Activated CD8-positive, alpha-beta memory T cell treated with anti-CD3 and anti-CD28 coated beads, Interleukin-2, amount 50 U/mL, for 4 hours (primary cell): ENCODE measurements around the gene ALPG.
"Not testable (repeated sequence)": the region's sequence is repeated elsewhere in the genome, so short reads cannot be mapped to it uniquely, and the experiment has no call there.

Experiments
- DNase-seq: peaks from one replicate; pipeline ENCODE4 v3.0.0-alpha.2; 2020

ALPG gene

DNA sequence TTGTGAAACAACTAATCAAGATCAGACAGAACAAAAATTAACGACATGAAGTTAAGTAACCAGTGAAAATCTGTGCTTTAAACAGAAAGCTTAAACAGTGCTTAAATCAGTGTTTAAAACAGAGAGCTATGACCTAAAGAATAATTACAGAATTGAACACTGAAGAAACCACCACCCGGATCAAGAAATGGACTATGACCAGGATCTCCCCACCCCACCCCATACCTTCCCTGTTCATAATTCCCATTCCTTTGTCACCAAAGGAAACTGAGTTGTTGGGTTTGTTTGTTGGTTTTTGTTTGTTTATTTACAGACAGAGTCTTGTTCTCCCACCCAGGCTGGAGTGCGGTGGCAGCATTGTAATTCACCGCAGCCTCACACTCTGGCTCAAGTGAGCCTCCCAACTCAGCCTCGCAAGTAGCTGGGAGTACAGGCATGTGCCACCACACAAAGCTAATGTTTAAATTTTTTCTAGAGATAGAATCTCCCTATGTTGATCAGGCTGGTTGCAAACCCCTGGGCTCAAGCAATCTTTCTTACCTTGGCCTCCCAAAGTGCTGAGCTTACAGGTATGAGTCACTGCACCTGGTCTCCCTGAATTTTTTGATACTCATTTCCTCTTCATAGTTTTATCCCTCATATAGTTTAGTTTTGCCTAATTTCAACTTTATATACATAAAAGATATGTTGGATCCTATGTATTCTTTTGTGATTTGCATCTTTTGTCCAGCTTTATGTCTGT lies 8.2 kb upstream of the ALPG start:
- no peak for DNase-seq

DNA sequence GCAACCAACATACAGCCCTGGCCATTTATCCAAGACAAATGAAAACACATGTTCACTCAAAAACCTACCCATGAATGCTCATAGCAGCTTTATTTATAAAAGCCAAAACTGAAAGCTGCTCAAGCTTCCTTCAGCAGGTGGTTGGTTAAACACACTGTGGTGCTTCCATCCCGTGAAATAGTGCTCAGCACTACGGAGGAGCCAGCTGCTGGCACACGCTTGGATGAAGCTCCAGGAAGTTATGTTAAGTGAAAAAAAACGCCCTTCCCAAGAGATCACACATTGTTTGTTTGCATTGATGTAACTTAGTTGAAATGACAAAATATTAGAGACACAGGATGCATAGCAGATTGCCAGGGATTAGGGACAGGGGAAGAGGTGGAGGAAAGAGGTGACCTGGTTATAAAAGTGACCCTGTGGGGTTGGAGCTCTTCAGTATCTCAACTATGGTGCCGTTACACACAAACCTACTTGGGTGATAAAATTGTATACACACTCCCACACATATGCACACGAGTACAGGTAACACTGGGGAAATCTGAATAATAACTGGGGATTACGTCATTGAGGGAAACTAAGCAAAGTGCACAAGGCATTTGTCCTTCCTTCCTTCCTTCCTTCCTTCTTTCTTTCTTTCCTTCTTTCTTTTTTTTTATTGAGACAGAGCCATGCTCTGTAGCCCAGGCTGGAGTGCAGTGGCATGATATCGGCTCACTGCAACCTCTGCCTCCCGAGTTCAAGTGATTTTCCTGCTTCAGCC lies 6.2 kb upstream of the ALPG start:
- DNase-seq, result no peak

DNA sequence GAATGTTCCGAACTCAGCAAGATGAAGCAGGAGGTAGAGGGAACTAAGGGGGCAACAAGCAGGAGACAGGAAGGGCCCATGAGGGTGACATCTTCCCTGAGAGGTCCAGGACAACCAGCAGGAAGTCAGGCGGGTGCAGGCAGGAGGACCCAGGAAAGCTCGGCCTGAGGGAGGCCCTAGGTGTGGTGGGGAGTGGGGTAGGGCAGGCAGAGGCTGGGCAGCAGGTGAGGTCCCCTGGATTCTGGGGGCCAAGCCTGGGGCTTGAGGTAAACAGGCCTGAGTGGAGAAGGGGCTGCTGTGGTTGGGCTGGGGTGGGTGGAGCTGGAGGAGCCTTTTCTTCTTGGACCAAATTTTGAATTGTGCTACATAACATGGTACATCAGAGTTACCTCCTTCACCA lies 4.1 kb upstream of the ALPG start:
- no peak for DNase-seq

DNA sequence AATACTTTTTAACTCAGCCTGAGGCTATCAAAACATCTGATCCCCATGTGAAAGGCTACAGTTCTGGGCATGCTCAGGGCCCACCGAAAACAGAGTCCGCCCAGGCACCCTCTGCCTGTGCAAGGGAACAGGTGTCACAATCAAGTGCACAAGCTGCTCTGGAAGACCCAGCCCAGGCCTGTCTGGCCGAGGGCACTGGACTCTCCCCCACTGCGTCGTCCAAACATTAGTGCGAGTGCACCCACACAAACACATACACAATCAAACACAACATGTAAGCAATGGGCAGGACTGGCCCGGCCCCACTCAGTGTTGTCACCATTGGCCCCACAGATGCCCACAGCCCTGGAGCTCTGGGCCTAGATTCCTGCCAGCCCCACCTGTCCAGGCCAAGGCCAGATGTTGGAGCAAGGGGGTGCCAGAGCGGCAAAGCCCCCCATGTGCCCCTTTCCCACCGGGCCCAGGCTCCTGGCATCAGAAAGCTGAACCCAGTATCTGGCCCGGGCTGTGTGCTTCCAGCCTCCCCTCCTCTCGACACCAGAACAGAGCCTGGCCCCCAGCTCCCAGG lies 617 bp upstream of the ALPG start:
- no peak for DNase-seq

DNA sequence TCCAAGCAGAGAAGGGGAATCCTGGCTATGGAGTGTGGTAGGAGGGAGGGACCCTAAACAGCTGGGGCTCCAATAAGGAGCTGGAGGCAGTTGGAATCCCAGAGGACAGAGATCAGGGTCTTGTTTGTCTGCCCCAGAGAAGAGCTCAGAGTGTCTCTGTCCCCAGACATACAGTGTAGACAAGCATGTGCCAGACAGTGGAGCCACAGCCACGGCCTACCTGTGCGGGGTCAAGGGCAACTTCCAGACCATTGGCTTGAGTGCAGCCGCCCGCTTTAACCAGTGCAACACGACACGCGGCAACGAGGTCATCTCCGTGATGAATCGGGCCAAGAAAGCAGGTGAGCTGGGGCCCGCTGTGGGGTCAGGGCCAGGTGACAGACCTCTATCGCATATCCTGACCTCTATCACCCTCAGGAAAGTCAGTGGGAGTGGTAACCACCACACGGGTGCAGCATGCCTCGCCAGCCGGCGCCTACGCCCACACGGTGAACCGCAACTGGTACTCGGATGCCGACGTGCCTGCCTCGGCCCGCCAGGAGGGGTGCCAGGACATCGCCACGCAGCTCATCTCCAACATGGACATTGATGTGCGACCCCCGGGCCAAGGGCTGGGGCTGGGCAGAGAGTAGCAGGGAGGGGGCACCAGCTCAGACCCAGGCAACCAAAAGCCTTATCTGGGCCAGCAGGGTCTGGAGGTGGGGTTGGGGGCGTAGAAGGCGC lies 945 bp downstream of the ALPG start:
- DNase-seq, result not testable (repeated sequence)

DNA sequence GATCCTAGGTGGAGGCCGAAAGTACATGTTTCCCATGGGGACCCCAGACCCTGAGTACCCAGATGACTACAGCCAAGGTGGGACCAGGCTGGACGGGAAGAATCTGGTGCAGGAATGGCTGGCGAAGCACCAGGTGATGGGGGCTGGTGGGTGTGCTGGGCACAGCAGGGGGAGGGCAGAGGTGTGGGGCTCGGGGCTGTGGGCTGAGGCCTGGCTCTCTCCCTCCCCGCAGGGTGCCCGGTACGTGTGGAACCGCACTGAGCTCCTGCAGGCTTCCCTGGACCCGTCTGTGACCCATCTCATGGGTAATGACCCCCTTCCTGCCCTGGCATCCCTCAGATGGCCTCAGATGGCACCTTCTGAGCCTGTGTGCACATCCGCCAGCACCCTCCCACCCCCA lies 1.6 kb downstream of the ALPG start:
- DNase-seq, result not testable (repeated sequence)

DNA sequence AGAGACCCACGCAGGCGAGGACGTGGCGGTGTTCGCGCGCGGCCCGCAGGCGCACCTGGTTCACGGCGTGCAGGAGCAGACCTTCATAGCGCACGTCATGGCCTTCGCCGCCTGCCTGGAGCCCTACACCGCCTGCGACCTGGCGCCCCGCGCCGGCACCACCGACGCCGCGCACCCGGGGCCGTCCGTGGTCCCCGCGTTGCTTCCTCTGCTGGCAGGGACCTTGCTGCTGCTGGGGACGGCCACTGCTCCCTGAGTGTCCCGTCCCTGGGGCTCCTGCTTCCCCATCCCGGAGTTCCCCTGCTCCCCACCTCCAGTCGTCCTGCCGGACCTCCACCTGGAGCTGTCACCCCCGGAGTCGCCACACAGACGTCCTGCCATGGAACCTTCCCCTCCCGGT lies 3.0 kb downstream of the ALPG start:
- DNase-seq, result not testable (repeated sequence)

DNA sequence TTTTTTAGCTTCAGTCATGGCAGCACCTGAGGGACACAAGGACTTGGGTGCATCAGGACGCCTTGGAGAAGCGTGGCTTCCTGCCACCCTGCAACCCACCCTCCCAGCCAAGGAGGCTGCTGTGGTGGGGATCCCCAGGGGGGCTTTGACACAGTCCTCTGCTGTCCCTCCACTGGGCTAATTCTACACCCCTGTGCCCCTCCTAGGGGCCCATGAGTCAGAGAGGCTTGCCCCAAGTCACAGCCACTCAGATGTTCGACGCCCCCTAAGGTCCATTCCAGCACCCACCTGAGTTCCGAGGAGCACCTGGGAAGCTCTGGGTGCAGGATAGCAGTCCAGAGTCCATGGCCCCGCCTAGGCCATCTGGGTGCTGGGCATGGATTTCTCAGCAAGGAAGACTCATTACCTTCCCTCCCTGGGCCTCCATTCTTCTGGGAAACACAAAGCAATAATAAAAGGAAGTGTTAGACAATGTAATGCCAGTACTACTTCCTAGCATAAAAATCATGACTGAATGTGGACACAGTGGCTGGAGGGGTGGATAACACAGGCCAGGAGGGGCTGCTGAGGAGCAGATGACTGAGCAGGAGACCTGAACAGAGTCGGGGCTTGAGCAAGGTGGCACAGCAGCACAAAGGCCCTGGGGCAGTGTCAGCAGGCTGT lies 3.7 kb downstream of the ALPG start:
- DNase-seq, result no peak

DNA sequence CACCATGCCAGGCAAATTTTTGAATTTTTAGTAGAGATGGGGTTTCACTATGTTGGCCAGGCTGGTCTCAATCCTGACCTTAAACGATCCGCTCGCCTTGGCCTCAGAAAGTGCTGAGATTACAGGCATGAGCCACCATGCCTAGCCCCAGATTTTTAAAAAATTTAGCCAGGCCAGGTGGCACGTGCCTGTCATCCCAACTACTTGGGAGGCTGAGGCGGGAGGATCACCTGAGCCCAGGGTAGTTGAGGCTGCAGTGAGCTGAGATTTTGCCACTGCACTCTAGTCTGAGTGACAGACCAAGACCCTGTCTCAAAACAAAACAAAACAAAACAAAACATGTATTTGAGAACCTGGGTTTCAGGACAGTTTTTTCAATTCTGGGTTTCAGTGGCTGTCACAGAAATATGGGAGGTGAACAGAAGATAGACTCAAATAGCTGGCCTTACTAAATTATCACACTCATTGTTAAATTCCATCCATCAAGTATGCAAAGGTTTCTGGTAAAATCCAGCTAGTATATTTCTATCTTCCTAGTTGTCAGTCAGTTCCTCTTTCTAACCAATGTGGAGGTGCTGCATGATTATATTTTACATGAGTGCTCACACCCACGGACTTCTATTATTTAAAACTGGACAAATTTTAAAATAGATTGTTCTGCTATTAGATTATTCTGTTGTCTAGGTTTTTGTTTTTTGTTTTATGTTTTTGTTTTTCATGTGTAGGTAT lies 5.4 kb downstream of the ALPG start:
- DNase-seq, result no peak

DNA sequence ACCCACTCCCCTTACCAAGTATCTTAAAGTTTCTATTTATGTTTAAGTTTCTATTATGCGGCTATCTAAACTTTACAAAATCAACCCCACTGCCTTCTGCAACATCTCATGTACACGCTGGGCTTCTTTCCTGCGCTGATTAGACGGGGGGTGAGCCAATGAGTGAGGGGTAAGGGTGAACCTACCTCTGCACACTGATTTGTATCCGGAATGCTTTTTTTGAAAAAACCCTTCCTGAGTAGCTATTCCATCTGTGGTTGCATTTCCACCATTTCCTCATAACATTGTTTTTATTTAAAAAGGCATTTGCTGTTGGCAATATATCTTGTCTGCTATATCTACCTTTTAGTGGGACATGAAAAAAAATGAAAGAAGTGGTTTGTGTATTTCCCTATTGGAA lies 6.3 kb downstream of the ALPG start:
- no peak for DNase-seq

DNA sequence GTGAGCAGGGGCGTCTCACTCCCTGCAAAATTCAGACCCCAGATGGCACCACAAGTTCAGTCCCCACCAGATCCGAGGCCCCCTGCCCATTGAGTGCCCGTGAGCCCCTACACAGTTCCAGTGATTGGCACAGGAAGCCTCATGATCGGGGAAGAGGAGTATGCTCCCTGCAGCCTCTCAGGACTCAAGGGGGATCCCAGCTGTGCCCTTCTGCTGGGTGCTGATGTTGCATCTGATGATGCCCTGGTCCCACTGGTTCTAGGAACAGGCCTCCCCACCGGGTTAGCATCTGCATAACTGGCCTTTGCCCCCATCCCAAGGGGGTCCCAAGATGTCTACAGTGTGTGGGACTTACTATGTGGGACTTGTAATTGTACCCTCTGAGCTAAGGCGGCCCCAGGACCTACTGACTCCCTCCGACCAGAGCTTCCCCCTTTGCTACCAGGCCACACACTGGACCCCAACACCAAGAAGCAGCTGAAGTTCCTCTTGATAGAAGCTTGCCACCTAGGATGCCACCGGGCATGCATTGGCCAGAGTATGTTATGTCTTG lies 8.6 kb downstream of the ALPG start:
- DNase-seq, result no peak

DNA sequence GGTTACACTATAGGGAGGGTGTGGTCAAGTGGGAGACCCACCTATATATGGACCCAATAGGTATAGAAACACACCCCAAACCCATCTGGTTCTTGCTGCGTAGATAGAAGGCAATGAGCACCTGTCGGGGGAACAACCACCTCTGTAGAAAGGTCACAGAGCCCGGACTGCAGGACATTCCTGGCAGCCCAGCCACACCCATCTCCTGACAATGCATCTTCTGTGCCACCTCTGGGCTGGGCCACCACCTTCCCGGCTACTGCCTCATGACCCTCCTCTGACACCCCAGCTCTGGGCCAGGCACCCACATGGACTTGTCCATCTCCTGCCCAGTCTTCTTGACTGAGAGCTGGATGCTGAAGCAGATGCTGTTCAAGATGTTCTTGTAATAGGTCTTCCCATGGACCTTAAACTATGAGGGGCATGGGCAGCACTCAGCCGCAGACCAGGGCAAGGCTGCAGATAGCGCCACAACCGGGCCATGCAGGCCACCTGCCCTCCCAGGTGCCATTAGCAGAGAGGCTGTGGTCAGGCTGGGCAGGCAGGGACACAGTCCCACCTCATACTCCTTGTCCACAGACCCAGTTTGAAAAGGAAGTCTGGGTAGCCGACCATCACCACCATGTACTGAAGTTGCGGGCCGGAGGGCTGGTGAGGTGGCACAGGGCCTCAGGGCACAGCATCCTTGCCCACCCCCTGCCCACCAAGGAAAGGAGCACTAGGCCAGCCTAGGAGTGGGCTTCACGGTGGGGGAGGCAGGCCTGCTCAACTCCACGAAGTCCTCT lies 9.3 kb downstream of the ALPG start:
- no peak for DNase-seq

DNA sequence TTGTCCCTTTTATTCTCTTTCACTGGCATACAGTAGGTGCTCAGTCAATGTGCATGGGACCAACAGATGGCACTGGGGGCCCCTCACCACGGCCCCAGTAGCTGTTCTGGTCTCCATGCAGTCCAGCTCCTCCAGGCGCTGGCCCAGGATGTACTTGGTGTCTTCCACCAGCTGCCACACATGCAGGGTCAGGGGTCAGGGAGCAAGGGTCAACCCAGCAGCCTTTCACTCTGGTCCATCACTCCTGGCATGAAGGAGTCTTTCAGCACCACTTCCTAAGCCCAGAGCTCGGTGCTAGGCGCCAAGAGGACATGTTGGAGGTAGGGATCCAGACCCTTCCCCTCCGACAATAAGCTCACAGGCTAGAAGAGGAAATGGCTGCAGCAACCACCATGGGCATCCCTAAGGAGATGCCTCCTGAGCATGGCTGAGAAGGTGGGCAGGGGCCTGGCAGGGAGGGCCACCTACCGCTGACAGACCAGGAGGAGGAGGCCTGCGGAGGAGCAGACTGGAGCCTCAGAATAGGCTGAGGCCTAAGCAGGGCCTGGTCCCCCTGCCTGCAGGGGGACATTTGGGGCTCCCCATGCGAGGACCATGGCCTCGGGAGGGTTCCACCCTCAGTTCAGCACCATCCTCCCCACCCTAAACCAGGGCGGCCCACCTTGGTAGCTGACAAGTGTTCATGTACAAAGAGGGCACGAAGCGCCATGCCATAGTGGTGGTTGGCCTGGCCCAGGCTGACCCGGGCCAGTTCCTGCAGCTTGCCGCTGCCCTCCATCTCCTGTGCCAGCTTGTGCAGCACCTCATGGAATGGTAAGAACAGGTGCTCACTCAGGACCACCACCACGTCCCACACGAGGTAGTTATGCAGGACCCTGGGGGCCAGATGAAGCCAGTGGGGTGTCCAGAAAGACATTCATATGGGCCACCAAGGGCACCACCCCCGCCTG lies 10.2 kb downstream of the ALPG start:
- no peak for DNase-seq

DNA sequence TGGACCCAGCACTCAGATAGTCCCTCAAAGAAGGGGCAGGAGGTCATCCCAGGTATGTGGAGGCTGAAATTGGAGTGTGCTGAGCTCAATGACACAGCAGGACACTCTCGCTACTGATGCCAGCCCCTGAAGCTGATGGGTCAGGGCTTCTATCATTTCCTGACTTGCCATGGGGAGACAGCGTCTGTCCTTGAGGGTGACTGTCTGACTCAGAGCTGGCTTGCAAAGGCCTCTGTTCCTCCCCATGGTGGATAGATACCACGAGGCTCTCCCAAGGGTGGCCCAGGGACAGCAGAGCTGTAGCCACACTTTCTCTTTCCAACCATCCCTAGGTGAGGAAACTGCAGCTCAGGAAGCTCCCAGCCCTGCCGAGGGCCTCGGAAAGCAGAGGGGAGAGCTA lies 10.8 kb downstream of the ALPG start:
- no peak for DNase-seq

DNA sequence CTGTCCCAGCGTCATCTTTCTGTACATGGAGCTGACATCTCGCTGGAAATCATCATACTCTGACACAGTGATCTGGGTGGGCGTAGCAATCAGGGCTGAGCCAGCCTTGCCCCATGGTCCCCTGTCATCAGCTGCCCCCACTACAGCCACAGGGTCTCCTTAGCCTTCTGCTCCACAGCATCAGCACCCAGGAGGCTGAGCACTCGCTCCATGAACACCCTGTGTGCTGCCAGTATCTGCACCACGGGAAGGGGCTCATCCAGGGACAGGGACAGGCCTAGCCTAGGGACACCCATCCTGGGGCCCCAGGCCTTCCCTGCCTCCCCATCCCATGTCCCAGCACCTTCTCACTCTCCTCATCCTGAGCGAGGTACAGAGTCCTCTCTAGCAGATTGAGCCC lies 11.4 kb downstream of the ALPG start:
- no peak for DNase-seq

DNA sequence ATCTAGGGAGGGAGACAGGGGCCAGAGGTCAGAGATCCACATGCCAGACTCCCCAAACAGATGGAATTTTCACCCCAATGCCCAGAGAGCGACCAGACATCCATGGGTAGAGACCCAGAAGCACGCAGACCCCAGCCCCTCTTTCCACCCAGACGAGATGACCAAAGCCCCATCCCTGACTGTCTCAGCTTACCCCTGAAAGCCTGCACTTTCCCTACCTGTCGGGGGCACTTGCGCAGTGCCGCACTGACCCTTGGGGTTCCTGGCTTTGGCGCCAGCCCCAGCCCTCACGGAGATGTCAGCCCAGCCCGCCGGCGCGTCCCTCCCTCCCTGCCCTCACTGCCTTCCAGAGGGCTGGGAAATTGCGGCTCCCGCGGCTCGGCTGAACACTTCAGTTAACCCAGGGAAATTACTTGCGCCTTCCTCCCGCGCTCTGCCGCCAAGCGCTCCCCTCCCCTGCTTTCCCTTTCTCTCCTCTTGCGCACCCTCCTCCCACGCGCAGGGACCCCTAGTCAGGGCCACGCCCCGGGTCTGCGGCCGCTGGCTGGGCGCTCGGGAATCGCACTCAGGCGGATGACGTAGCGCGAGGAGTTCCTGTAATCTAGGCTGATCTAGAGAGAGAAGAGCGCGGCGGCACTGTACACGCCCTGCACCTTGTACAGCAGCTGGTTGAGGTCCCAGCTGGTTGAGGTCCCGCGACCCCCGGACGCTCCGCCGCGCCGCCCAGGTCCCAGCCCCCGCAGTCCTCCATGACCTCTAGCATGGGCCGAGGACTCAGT lies 12.0 kb downstream of the ALPG start:
- DNase-seq, result no peak

DNA sequence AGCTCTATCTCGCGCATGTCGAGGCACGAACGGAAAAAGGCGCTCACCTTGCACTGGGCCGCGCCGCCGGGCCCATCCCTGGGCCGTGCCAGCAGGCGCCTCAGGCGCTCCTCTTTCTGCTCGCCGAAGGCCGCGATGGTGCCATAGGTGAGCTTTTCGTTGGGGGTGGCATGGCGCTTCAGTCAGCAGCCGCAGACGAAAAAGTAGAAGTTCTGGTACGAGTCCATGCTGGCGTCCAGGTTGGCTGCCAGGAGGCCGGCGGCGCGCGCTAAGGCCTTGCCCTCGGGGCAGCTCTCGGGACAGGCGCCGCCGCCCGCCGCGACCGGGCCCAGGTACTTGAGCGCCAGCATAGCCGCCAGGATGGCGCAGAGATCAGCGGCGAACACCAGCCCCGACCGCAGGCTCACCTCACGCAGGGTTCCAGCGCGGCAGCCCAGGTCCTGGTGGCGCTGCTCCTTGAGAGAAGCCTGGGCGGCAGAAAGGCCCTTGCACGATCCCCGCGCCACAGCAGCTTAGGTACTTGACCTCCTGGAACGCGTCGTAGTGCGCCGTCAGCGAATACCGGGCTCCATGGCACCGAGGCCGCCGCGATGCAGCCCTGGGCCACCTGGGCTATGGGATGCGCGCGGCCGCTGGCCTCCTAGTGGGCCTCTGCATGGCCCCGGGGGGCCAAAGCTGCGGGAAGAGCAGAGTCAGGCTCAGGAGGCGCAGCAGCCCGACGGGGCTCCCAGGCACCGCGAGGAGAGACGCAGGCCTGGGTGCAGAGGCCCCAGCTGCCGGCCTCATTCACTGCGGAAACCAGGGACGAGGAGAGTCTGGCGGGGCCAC lies 12.8 kb downstream of the ALPG start:
- no peak for DNase-seq

DNA sequence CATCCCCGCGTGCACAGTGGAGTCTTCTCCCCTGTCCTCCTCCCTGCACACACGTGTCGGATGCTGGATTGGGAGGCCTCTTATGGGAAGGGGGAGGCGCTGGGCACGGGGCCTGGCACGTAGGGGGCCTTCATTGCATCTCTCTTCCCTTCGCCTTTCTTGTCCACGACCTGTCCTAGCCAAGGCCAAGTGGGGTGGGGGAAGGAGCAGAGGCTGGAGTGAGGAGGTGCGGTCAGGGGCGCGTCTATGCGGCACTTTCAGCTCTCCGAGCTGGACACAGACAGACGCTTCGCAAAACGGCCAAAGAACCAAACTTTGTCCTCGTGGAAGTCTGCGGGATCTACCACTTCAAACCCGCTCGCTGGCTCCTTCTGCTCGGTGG lies 13.4 kb downstream of the ALPG start:
- DNase-seq, result no peak
